ENCODE measurements around the gene DOP1A. TPM values are rescaled to one million over a fixed set of nuclear protein-coding genes. Genes with fewer than 3 reads are reported as not detected.
"Not testable (repeated sequence)": the region's sequence is repeated elsewhere in the genome, so short reads cannot be mapped to it uniquely, and the experiment has no call there.

Gene DOP1A
- total and polyA plus RNA-seq, 2 donors from 2014 or later = 5.1 to 31.6 TPM

- intact Hi-C loops (cut with DNase I) = no loop called here
- Histone ChIP-seq H3K9me3 (ENCODE audit: control insufficient read depth in 2 of 3, insufficient read depth in 1 of 3, low read length in 3 of 3) (no peaks in the 10 kb centered on the region), H3K36me3 (ENCODE audit: control insufficient read depth in 2 of 3, insufficient read depth in 3 of 3, low read length in 3 of 3) (peaks cover 2 to 4% (median 2%) of the 10 kb centered on the region in 3 donors), H3K27me3 (ENCODE audit: control insufficient read depth, insufficient read depth, low read length) (no peaks in the 10 kb centered on the region), H3K9ac (ENCODE audit: low read length in 3 of 3) (no peak overlapping the region), H3K4me1 (ENCODE audit: control insufficient read depth in 2 of 3, insufficient read depth in 2 of 3, low read depth in 1 of 3, low read length in 3 of 3) (peaks cover 0 to 3% (median 0%) of the 10 kb centered on the region in 3 donors), H3K27ac (ENCODE audit: low read depth in 2 of 2, low read length in 2 of 2) (no peak overlapping the region), H3K4me3 (ENCODE audit: low read length in 3 of 3) (no peak overlapping the region)
- no peak for TF ChIP-seq CTCF (IDR thresholded peaks at IDR 0.05; ENCODE audit: borderline replicate concordance, extremely low read depth, insufficient read depth)
- FAIRE-seq (no peak), DNase-seq (no peak)
These were observed 123.2 kb downstream of the DOP1A start for GRCh38 chr6:83190626-83191025.

- H3K36me3 ChIP-seq (ENCODE audit: control insufficient read depth in 2 of 3, insufficient read depth in 3 of 3, low read length in 3 of 3); FAIRE-seq; H3K9me3 ChIP-seq (ENCODE audit: control insufficient read depth in 2 of 3, insufficient read depth in 1 of 3, low read length in 3 of 3); H3K27me3 ChIP-seq (ENCODE audit: control insufficient read depth, insufficient read depth, low read length); H3K4me1 ChIP-seq (ENCODE audit: control insufficient read depth in 2 of 3, insufficient read depth in 2 of 3, low read depth in 1 of 3, low read length in 3 of 3); intact Hi-C loops (cut with DNase I); DNase-seq; H3K27ac ChIP-seq (ENCODE audit: low read depth in 2 of 2, low read length in 2 of 2): not testable (repeated sequence)
- H3K9ac ChIP-seq (ENCODE audit: low read length in 3 of 3) = peak overlapping the region in 1 of 3 donors; percentile 78
- H3K4me3 ChIP-seq (ENCODE audit: low read length in 3 of 3) = peak overlapping the region; percentile 71 to 87 (median 85)
These were observed 124.5 kb downstream of the DOP1A start for GRCh38 chr6:83191974-83192373.

- Histone ChIP-seq H3K9me3 (ENCODE audit: control insufficient read depth in 2 of 3, insufficient read depth in 1 of 3, low read length in 3 of 3) (no peaks in the 10 kb centered on the region), H3K36me3 (ENCODE audit: control insufficient read depth in 2 of 3, insufficient read depth in 3 of 3, low read length in 3 of 3) (no peaks in the 10 kb centered on the region), H3K27ac (ENCODE audit: low read depth in 2 of 2, low read length in 2 of 2) (peak overlapping the region in 1 of 2 donors; percentile 76), H3K4me3 (ENCODE audit: low read length in 3 of 3) (peak overlapping the region; percentile 71 to 87 (median 85)), H3K27me3 (ENCODE audit: control insufficient read depth, insufficient read depth, low read length) (no peaks in the 10 kb centered on the region), H3K4me1 (ENCODE audit: control insufficient read depth in 2 of 3, insufficient read depth in 2 of 3, low read depth in 1 of 3, low read length in 3 of 3) (peaks cover 0 to 3% (median 0%) of the 10 kb centered on the region in 3 donors), H3K9ac (ENCODE audit: low read length in 3 of 3) (peak overlapping the region; percentile 52 to 78 (median 60))
- intact Hi-C loops (cut with DNase I) = no loop called here
- FAIRE-seq (no peak), DNase-seq (no peak)
- no peak for TF ChIP-seq CTCF (IDR thresholded peaks at IDR 0.05; ENCODE audit: borderline replicate concordance, extremely low read depth, insufficient read depth)
These were observed 125.0 kb downstream of the DOP1A start for GRCh38 chr6:83192456-83192855.

GRCh38 chr6:83192871-83193746, 125.6 kb downstream of the DOP1A start, which contains the start of the genes PGM3 and RWDD2A:
Gene PGM3 (minus strand): TSS chr6:83193265. CDS start chr6:83191012, 2,253 bp downstream.
Gene RWDD2A (plus strand): TSS chr6:83193357. CDS start chr6:83194452, 1,095 bp downstream.
- TF ChIP-seq CTCF (IDR thresholded peaks at IDR 0.05; ENCODE audit: borderline replicate concordance, extremely low read depth, insufficient read depth) = no peak
- intact Hi-C loops (cut with DNase I) = no loop called here
- FAIRE-seq = no peak
- H3K27ac ChIP-seq (ENCODE audit: low read depth in 2 of 2, low read length in 2 of 2) = peak within 1 kb of the TSS; percentile 59 to 76
- peaks cover 0 to 3% (median 0%) of the 10 kb centered on the region in 3 donors for H3K36me3 ChIP-seq (ENCODE audit: control insufficient read depth in 2 of 3, insufficient read depth in 3 of 3, low read length in 3 of 3)
- H3K4me1 ChIP-seq (ENCODE audit: control insufficient read depth in 2 of 3, insufficient read depth in 2 of 3, low read depth in 1 of 3, low read length in 3 of 3) = peaks cover 0 to 3% (median 0%) of the 10 kb centered on the region in 3 donors
- peak within 1 kb of the TSS; percentile 71 to 87 (median 85) for H3K4me3 ChIP-seq (ENCODE audit: low read length in 3 of 3)
- peak within 1 kb of the TSS; percentile 61 to 78 (median 75) for H3K9ac ChIP-seq (ENCODE audit: low read length in 3 of 3)
- H3K27me3 ChIP-seq (ENCODE audit: control insufficient read depth, insufficient read depth, low read length) = no peaks in the 10 kb centered on the region
- DNase-seq = peak; percentile 90 to 96 (median 94)
- H3K9me3 ChIP-seq (ENCODE audit: control insufficient read depth in 2 of 3, insufficient read depth in 1 of 3, low read length in 3 of 3) = no peaks in the 10 kb centered on the region
